Measurements from ENCODE around the gene PSTPIP1. TPM values are rescaled to one million over a fixed set of nuclear protein-coding genes. Genes with fewer than 3 reads are reported as not detected.

Gene PSTPIP1
- total and polyA plus RNA-seq, 2 donors from 2014 or later = 2.2 to 22.1 TPM

DNA sequence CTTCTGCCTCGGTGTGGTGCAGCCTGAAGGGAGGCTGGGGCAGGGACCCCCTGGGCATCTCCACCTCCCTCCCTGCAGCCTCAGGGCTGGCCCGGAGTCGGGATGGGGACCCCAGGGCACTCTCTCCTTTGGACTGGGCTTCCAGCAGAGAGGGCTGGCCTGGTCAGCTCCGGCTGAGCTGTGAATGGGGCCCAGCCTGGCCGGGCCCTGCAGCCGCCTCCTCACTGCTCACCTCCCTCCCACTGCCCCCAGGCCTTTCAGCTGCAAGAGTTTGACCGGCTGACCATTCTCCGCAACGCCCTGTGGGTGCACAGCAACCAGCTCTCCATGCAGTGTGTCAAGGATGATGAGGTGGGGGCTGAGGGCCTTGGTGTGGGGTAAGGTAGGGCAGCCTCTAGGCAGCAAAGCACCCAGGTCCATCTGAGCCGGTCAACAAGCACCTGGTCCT, 36.0 kb downstream of the PSTPIP1 start:
- no peak overlapping the region for H3K27ac ChIP-seq (ENCODE audit: low read depth in 2 of 2, low read length in 2 of 2)
- no peak for FAIRE-seq
- no peaks in the 10 kb centered on the region for H3K27me3 ChIP-seq (ENCODE audit: control insufficient read depth, insufficient read depth, low read length)
- H3K9ac ChIP-seq (ENCODE audit: low read length in 3 of 3) = no peak overlapping the region
- H3K9me3 ChIP-seq (ENCODE audit: control insufficient read depth in 2 of 3, insufficient read depth in 1 of 3, low read length in 3 of 3) = no peaks in the 10 kb centered on the region
- TF ChIP-seq, protein P1, sequence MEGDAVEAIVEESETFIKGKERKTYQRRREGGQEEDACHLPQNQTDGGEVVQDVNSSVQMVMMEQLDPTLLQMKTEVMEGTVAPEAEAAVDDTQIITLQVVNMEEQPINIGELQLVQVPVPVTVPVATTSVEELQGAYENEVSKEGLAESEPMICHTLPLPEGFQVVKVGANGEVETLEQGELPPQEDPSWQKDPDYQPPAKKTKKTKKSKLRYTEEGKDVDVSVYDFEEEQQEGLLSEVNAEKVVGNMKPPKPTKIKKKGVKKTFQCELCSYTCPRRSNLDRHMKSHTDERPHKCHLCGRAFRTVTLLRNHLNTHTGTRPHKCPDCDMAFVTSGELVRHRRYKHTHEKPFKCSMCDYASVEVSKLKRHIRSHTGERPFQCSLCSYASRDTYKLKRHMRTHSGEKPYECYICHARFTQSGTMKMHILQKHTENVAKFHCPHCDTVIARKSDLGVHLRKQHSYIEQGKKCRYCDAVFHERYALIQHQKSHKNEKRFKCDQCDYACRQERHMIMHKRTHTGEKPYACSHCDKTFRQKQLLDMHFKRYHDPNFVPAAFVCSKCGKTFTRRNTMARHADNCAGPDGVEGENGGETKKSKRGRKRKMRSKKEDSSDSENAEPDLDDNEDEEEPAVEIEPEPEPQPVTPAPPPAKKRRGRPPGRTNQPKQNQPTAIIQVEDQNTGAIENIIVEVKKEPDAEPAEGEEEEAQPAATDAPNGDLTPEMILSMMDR (IDR thresholded peaks at IDR 0.05; ENCODE audit: borderline replicate concordance, extremely low read depth, insufficient read depth) = no peak
- intact Hi-C loops (cut with DNase I) = no loop called here
- H3K4me3 ChIP-seq (ENCODE audit: low read length in 3 of 3) = no peak overlapping the region
- peaks cover 0 to 5% (median 0%) of the 10 kb centered on the region in 3 donors for H3K4me1 ChIP-seq (ENCODE audit: control insufficient read depth in 2 of 3, insufficient read depth in 2 of 3, low read depth in 1 of 3, low read length in 3 of 3)
- no peaks in the 10 kb centered on the region for H3K36me3 ChIP-seq (ENCODE audit: control insufficient read depth in 2 of 3, insufficient read depth in 3 of 3, low read length in 3 of 3)
- DNase-seq = peak in 3 of 5 donors; percentile 9 to 52 (median 47)

GRCh38 chr15:77031376-77032050, 36.6 kb downstream of the PSTPIP1 start:
- no peaks in the 10 kb centered on the region for H3K27me3 ChIP-seq (ENCODE audit: control insufficient read depth, insufficient read depth, low read length)
- no peaks in the 10 kb centered on the region for H3K9me3 ChIP-seq (ENCODE audit: control insufficient read depth in 2 of 3, insufficient read depth in 1 of 3, low read length in 3 of 3)
- H3K9ac ChIP-seq (ENCODE audit: low read length in 3 of 3) = no peak overlapping the region
- FAIRE-seq (no peak), DNase-seq (peak in 3 of 5 donors; percentile 35 to 67 (median 41))
- no peak overlapping the region for H3K4me3 ChIP-seq (ENCODE audit: low read length in 3 of 3)
- H3K27ac ChIP-seq (ENCODE audit: low read depth in 2 of 2, low read length in 2 of 2) = no peak overlapping the region
- TF ChIP-seq, protein P1 (IDR thresholded peaks at IDR 0.05; ENCODE audit: borderline replicate concordance, extremely low read depth, insufficient read depth) = no peak
- intact Hi-C loops (cut with DNase I) = no loop called here
- no peaks in the 10 kb centered on the region for H3K36me3 ChIP-seq (ENCODE audit: control insufficient read depth in 2 of 3, insufficient read depth in 3 of 3, low read length in 3 of 3)
- H3K4me1 ChIP-seq (ENCODE audit: control insufficient read depth in 2 of 3, insufficient read depth in 2 of 3, low read depth in 1 of 3, low read length in 3 of 3) = peaks cover 0 to 5% (median 0%) of the 10 kb centered on the region in 3 donors

GRCh38 chr15:77032052-77032646, 37.2 kb downstream of the PSTPIP1 start:
- FAIRE-seq = no peak
- H3K36me3 ChIP-seq (ENCODE audit: control insufficient read depth in 2 of 3, insufficient read depth in 3 of 3, low read length in 3 of 3) = peaks cover 0 to 2% (median 0%) of the 10 kb centered on the region in 3 donors
- no peaks in the 10 kb centered on the region for H3K27me3 ChIP-seq (ENCODE audit: control insufficient read depth, insufficient read depth, low read length)
- no peak overlapping the region for H3K4me3 ChIP-seq (ENCODE audit: low read length in 3 of 3)
- H3K9me3 ChIP-seq (ENCODE audit: control insufficient read depth in 2 of 3, insufficient read depth in 1 of 3, low read length in 3 of 3) = no peaks in the 10 kb centered on the region
- peaks cover 0 to 5% (median 0%) of the 10 kb centered on the region in 3 donors for H3K4me1 ChIP-seq (ENCODE audit: control insufficient read depth in 2 of 3, insufficient read depth in 2 of 3, low read depth in 1 of 3, low read length in 3 of 3)
- intact Hi-C loops (cut with DNase I) = no loop called here
- DNase-seq = peak in 2 of 5 donors; percentile 10 to 74
- TF ChIP-seq, protein P1 (IDR thresholded peaks at IDR 0.05; ENCODE audit: borderline replicate concordance, extremely low read depth, insufficient read depth) = no peak
- H3K27ac ChIP-seq (ENCODE audit: low read depth in 2 of 2, low read length in 2 of 2) = no peak overlapping the region
- no peak overlapping the region for H3K9ac ChIP-seq (ENCODE audit: low read length in 3 of 3)
